GM10266 (cell line): ENCODE measurements around the gene LOXL3.
A peak's percentile ranks its signal among the peaks of the same experiment; 100 is the strongest.

Experiments used
- DNase-seq: peaks from one replicate; pipeline ENCODE4 v3.0.0; 2012; ENCODE audit errors: extremely low spot score
- TF ChIP-seq, protein P1 (sequence below): IDR thresholded peaks from 2 replicates; pipeline ENCODE4 v1.5.1; 2012; ENCODE audit warnings: mild to moderate bottlenecking, low read depth; ENCODE audit not compliant: control insufficient read depth, insufficient read depth; ENCODE audit errors: missing control alignments

Gene LOXL3

DNA sequence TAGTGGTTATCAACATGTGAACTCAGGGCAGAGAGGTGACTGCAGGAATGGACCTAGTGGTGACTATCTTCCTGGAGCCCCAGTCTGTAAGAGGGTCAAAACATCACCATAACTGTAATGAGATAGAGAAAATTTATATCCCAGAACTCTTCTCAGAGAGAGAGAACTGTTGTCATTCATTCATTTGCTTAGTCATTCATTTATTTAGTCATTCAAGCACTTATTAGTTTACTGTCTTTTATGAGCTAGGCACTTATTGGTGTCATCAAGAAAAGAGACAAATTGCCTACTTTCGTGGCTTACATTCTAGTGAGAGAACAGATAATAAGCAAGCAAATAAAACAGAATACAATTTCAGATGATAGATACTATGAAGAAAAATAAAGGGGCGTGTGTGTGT lies 34.9 kb upstream of the LOXL3 start:
- TF ChIP-seq, protein P1, sequence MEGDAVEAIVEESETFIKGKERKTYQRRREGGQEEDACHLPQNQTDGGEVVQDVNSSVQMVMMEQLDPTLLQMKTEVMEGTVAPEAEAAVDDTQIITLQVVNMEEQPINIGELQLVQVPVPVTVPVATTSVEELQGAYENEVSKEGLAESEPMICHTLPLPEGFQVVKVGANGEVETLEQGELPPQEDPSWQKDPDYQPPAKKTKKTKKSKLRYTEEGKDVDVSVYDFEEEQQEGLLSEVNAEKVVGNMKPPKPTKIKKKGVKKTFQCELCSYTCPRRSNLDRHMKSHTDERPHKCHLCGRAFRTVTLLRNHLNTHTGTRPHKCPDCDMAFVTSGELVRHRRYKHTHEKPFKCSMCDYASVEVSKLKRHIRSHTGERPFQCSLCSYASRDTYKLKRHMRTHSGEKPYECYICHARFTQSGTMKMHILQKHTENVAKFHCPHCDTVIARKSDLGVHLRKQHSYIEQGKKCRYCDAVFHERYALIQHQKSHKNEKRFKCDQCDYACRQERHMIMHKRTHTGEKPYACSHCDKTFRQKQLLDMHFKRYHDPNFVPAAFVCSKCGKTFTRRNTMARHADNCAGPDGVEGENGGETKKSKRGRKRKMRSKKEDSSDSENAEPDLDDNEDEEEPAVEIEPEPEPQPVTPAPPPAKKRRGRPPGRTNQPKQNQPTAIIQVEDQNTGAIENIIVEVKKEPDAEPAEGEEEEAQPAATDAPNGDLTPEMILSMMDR, result no peak
- DNase-seq, result no peak

DNA sequence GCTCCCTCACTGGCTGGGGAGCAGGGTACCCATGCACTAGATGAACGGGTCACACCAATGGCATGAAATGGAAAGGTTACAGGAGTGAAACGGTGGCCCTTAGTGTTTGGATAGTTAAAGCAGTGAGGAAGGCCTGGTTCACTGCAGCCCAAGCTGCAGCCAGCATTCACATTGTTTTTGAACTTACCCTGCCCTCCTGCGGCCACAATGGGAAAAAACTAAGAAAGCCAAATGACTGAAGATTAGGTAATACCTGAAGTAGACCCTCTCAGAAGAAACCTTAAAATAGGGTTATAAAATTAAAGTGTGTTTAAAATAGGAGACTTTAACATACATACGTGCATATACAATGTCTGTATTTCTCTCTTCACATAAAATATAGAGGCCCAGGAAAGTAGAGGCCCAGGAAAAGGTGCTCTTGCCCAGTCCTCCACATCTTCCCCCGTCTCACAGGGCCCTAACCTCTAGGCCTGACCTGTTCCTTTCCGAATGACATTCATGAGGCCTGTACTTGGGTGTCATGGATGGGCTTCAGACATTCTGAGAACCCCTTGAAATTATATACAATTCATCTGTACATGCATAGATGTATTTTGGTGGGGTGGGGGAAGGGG lies 34.0 kb upstream of the LOXL3 start:
- DNase-seq, result peak; percentile 73

DNA sequence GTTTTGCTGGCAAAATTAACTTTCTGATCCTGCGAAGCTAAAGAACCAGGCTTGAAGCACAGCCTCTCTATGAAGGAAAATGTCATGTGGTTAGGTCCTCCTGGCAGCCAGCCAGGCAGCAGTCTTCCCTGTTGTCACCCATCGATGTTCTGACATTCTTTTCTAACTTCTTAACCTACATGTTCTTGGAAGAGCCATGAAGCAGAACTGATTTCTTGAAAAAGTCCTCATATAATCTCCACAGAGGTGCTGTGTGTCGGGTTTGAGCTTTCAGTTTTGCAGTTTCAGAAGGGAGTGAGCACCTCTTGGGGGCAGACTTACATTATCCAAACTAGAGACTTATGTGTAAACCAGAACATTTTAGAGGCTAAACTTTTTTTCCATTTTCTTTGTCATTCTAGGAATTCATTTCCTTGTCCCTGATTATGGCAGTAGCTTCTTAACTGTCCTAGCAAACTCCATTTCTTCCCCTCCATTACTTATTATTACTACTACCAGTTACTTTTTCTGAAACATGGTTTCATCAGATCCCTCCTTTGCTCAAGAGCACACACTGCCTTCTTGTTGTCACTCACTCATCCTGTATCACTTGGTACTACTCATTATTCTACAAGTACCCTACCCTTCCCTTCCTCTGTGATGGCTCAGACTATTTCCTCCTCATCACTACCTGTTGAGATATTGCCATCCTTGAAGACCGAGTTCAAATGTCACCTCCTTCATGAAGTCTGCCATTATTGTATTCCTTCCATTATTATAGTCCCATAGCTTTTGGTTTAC lies 31.9 kb upstream of the LOXL3 start:
- TF ChIP-seq, protein P1, result peak; percentile 32
- peak; percentile 39 for DNase-seq

More for the DNA sequence above, 34.0 kb upstream of the LOXL3 start:
- TF ChIP-seq, protein P1, result peak; percentile 82

DNA sequence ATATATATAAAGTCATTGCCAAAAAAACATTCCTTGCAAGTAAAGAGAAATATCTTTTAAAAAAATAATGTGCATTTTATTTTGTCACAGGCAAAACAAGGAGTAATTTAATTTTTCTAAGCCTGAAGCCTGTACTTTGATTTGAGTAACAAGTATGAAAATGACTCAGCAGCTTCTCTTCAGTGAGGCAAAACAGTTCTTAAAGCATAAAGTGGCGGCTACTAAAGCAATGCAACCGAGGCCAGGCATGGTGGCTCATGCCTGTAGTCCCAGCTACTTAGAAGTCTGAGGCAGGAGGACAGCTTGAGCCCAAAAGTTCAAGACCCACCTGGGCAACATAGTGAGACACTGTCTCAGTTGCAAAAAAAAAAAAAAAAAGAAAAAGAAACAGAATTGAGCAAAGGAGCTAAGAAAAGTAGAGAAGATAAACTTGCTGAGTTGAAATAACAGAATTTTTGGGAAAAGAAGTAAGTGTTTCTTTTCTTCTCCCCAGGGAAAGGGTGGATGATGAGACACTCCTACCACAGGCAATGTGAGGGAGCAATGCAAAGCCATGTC lies 30.4 kb upstream of the LOXL3 start:
- peak; percentile 34 for DNase-seq
- TF ChIP-seq, protein P1, result no peak

DNA sequence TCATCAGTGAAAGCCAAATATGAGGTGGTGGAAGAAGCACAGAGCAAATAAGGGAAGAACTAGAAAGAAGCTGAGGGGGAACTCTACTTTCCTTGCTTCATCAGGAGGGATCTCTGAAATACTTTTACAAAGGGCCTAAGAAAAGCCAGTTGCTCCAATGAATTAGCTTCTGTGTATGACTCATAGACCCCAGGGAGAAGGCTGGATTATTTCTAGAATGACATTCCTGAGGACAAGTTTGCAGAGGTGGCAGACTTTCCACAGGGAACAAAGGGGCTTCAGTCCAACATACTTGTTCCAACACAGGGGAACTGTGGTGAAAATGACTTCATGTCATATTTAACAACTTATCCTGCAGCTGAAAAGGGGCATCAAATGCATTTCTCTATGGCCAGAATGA lies 29.8 kb upstream of the LOXL3 start:
- DNase-seq, result no peak

DNA sequence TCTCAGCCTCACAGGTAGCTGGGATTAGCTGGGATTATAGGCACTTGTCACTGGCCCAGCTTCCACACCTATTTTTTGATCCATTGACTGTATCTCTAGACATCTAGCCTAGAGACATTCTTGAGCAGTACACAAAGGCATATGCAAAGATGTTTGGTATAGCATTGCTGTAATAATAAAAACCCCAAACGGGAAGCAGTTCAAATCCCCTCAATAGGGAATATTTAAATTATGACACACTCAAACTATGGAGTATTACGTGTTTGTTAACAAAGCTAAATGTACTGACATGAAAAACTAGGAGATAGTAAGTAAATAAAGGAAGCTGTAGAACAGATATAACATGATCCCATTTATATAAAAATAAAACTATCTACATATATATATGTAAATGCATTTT lies 28.4 kb upstream of the LOXL3 start:
- TF ChIP-seq, protein P1, result no peak
- DNase-seq, result no peak

More for the DNA sequence above, 29.8 kb upstream of the LOXL3 start:
- TF ChIP-seq, protein P1, result no peak

DNA sequence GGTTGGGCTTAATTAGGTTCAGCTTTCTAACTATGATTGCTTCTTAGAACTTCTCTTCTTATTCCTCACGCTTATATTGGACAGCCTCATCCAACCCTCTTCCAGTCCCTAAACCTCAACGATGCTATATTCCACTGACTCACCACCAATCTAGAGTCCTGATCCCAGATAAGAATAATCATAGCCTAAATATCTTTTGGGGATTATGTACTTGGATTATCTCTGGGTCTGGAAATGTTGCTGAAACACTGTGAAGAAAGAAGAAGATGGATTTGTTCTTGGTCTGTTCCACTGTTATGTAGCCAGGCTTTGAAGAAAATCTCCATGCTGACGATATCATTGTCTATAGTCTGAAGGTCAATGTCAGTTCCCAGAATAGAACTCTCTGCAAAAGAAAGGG lies 27.7 kb upstream of the LOXL3 start:
- TF ChIP-seq, protein P1, result no peak
- no peak for DNase-seq
